Umbilical cord (tissue), 1 donor: Measurements from ENCODE around the gene DPEP2NB. TPM values are rescaled to one million over a fixed set of nuclear protein-coding genes. Genes with fewer than 3 reads are reported as not detected.

ENCODE experiments used
- total RNA-seq: library from RNA; depleted of rRNA; stranded (reverse); fragments of >200 nt; gene quantifications from one replicate; pipeline ENCODE4 v1.2.3, GENCODE V29; 2014; ENCODE audit warnings: low replicate concordance; ENCODE audit not compliant: insufficient read depth

DPEP2NB gene
- total RNA-seq, 1 donor from 2014 or later = not detected

Other genes starting within 250 kb of the DPEP2NB start
- gene RANBP10, start 209.4 kb downstream of the DPEP2NB start, total RNA-seq = 2.4 TPM
- gene TSNAXIP1, start 209.0 kb downstream of the DPEP2NB start, total RNA-seq = 0.24 TPM
- gene THAP11, start 173.6 kb downstream of the DPEP2NB start, total RNA-seq = 32.3 TPM
- 112 TPM for gene NUTF2, start 169.0 kb downstream of the DPEP2NB start, total RNA-seq
- 70.1 TPM for gene CENPT, start 168.2 kb downstream of the DPEP2NB start, total RNA-seq
- gene EDC4, start 142.9 kb downstream of the DPEP2NB start, total RNA-seq = 79.0 TPM
- gene NRN1L, start 131.0 kb downstream of the DPEP2NB start, total RNA-seq = not detected
- 11.3 TPM for gene PSKH1, start 122.7 kb downstream of the DPEP2NB start, total RNA-seq
- gene CTRL, start 84.0 kb downstream of the DPEP2NB start, total RNA-seq = 0.48 TPM
- 29.9 TPM for gene PSMB10, start 79.1 kb downstream of the DPEP2NB start, total RNA-seq
- 22.1 TPM for gene LCAT, start 71.8 kb downstream of the DPEP2NB start, total RNA-seq
- 40.0 TPM for gene SLC12A4, start 47.3 kb downstream of the DPEP2NB start, total RNA-seq
- gene DPEP3, start 35.4 kb downstream of the DPEP2NB start, total RNA-seq = not detected
- 5.1 TPM for gene DPEP2, start 16.4 kb downstream of the DPEP2NB start, total RNA-seq
- gene DDX28, start 7.3 kb upstream of the DPEP2NB start, total RNA-seq = 12.3 TPM
- 5.8 TPM for gene DUS2, start 7.4 kb upstream of the DPEP2NB start, total RNA-seq
- gene NFATC3, start 69.5 kb upstream of the DPEP2NB start, total RNA-seq = 22.6 TPM
- gene ESRP2, start 220.2 kb upstream of the DPEP2NB start, total RNA-seq = 1.9 TPM
- gene PLA2G15, start 229.5 kb upstream of the DPEP2NB start, total RNA-seq = 19.0 TPM
- 22.6 TPM for gene SLC7A6, start 248.6 kb upstream of the DPEP2NB start, total RNA-seq